ENCODE measurements around the gene FIS1.
"Not testable (repeated sequence)": the region's sequence is repeated elsewhere in the genome, so short reads cannot be mapped to it uniquely, and the experiment has no call there.

FIS1 gene

DNA sequence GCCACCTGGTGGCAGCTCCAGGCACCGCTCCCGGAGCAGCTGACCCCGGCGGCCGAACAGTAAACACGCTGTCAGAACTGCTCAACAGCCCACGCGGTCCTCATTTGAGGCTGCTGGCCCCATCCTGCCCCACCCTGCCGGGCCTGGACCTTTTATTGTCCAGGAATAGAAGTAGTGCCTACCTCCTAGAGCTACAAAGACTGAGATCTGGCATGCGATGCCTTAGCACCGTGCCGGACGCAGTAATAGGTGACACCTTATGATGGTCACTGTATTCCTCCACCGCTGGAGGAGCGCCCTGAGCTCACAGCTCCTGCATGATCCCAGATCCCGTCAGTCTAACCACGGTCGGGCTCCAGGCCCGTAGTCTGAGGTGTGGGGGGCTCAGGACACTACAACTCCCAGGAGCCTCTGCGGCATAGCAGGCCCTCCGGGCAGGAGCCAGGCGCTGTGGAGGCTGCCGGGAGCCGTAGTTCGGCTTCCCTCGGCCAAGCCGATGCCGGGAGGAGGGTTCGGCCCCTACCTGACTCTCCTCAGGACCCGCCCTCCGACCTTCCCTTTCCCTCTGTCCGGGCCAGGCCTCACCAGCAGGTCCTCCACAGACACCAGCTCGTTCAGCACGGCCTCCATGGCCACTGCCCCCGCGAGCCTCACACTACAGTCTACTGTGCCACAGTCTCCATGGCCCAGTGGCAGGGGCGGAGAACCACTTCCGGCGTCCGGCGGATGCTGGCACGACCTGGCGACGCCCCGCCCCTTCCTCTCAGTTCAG lies at the start of gene FIS1:
Gene FIS1, minus strand, starts transcription at position 707 of the 772 bp plus-strand sequence. Its CDS starts 77 bp downstream, at position 630.
- peak; percentile 51 for DNase-seq (ENCODE audit: low read depth)

DNA sequence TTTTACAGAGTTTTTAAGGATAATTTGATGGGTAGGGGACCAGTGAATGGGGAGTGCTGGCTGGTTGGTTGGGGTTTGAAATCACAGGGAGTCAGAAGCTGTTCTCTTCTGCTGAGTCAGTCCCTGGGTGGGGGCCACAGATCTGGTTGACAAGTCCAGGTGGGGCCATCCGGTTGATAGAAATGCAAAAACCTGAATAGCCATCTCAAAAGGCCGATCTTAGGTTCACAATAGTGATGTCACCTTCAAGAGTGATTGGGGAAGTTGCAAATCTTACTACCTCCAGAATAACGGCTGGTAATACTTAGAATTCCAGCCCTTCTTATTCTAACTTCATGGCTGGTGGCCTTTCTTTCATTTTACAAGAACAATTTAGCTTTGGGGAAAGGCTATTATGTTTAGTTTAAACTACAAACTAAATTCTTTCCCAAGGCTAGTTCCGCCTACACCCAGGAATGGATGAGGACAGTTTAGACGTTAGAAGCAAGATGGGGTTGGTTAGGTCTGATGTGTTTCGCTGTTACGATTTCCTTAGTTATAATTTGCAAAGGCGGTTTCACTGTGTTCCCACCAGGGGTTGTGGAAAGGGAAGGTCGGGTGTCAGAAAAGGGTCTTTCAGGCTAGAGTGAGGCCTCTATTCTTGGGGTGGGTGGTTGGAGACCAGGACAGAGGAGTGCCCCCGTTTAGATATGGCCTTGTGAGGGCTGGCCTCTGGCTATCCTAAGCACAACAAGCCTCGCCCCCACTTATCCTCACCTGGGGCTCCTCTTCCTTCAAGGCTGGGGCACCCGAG lies 49.4 kb upstream of the FIS1 start:
- DNase-seq (ENCODE audit: low read depth), result no peak

DNA sequence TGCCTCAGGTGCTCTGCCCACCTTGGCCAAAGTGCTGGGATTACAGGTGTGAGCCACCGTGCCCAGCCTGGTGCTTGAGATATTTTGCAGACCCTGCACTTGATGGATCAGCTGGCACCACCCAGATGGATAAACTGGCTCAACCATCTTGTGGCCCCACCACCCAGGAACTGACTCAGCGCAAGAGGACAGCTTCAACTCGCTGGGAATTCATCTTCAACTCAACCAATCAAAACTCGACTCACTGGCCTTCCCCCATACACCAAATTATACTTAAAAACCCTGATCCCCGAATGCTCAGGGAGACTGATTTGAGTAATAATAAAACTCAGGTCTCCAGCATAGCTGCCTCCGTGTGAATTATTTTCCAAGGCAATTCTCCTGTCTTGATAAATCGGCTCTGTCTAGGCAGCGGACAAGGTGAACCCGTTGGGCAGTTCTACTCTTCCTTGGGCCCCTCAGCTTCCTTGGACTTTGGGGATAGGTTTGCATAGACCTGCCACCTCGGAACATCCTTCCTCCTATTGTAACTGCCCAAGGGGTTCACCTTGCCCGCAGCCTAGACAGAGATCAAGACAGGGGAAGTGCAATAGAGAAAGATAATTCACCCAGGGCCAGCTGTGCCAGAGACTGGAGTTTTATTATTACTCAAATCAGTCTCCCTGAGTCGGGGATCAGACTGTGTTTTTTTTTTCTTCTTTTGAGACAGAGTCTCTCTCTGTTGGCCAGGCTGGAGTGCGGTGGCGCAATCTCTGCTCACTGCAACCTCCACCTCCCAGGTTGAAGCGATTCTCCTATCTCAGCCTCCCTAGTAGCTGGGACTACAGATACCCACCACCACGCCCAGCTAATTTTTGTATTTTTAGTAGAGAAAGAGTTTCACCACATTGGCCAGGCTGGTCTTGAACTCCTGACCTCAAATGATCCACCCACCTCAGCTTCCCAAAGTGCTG lies 48.5 kb upstream of the FIS1 start:
- not testable (repeated sequence) for DNase-seq (ENCODE audit: low read depth)

DNA sequence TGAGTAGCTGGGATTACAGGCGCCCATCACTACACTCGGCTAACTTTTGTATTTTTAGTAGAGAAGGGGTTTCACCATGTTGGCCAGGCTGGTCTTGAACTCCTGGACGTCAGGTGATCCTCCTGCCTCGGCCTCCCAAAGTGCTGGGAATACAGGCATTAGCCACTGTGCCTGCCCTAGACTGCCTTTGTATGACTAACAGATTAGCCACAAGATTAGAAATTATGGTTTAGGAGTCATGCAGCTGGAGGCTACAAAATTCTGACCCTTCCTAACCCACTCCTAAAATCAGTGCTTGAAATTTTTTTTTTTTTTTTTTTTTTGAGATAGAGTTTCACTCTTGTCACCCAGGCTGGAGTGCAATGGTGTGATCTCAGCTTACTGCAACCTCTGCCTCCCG lies 47.7 kb upstream of the FIS1 start:
- not testable (repeated sequence) for DNase-seq (ENCODE audit: low read depth)

DNA sequence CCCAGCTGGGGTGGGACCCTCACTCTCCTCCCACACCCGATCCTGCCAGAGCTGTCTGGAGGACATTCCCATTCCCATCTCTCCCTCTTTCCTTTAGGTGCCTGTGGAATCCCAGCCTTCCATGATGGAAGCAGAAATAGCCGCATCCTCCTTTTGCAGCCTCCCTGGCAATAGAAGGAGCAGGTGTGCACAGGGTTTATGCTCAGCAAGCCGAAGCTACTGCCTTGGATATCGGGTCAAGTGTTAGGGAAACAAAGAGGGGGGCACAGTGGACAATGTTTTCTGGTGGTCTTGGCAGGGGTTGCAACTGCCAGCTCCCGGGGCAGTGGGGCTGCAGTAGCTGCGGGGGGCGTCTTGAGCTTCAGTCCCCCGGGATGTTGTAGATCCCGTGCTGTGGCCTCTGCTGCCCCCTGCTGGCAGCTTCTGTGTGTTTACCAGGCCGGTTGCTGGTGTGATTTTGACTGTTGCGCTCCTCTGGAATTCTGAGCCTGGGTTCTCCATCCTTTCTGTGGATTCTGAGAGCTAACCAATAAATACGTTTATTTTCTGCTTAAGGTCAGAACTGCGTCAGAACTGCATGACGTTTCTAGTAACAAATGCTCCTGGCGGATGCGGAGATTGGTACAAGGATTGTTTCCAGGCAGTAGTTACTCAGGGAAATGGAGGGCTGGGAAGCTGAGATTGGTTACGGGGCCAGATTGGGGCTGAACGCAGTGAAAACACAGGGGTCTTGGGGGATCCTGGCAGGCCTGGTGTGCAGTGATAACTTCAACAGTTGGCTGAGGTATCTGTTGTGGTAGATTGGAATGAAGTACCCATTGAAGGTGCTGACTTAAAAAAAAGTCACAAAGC lies 45.5 kb upstream of the FIS1 start:
- not testable (repeated sequence) for DNase-seq (ENCODE audit: low read depth)

DNA sequence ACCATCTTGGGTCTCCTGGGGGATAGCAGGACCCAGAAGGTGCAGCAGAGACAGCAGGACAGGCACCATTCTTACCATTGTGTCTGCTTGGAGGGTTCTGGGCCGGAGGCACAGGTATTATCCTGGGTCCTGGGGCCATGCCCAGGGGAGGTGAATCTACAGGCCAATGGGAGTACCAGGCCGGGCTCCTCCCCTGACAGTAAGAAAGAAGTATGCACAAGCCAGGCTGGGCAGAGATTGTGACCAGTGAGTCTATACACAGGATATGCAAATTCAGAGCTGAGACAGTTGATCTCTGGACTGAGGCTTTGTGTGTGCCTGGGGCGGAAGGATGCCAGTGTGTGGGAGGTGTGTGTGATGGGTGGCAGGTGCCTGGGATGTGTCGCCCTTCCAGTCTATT lies 44.8 kb upstream of the FIS1 start:
- not testable (repeated sequence) for DNase-seq (ENCODE audit: low read depth)

DNA sequence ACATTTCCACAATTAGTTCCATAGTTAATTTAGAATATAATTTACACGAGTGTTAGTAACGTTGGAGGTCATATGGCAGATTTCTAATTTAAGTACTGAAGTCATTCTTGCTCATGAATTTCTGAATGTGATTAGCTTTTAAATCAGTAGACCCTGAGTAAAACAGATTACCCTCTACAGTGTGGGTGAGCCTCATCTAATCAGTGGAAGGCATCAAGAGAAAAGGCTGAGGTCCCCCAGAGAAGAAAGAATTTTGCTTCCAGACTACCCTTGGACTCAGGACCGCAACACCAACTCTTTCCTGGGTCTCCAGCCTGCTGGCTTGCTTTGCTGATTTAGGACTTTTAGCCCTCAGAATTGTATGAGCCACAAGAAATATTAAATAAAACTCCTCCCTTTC lies 43.6 kb upstream of the FIS1 start:
- no peak for DNase-seq (ENCODE audit: low read depth)

DNA sequence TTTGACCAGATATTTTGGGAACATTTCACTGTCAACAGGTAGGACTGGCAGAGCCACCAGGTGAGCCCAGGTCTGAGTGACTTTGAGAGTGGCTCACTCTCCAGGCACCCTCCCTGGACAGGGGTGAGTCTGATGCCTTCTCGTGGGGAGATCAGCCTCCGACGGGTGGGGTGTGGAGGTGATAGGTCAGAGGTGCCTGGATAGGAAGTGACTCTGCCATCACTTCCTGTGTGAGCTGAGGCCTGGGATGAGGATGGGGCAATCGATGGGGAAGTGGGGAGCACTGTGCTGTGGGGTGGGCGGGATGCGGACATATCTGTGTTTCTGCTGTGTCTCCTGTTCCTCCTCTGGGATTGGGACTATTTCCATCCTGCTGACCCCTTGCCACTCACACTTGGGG lies 42.2 kb upstream of the FIS1 start:
- DNase-seq (ENCODE audit: low read depth), result no peak

DNA sequence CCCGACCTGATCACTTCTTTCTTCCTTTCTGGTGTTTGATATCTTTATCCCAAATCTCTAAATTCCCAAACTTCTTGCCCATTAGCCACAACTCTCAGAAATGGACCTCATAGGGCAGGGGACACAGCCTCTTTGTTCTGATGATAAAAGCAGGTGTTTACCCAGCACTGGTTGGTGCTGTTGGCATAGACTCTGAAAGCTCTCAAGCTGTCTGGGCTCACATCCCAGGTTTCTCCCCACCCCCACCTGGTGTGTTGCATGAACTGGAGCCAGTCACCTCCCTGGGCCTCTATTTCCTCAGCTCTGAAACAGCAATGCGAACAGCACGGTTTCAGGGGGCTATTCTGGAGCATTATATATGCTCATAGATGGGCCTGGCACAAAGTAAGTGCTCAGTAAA lies 41.0 kb upstream of the FIS1 start:
- not testable (repeated sequence) for DNase-seq (ENCODE audit: low read depth)

DNA sequence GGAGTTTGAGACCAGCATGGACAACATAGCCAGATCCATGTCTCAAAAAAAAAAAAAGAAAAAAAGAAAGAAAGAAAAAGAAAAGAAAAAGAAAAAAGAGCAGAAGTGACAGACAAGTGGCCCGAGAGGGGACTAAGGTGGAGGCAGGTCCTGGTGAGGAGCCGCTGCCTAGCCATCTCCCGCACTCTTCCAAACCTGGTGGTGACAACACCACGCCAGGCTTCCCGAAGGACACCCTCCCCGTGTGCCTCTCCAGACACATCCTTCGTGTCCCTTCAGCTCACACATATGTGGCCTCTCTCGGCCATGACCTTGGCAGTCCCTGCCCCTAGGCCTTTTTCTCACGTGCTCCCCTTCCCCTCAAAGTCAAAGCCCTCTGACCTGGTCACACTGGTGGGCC lies 40.3 kb upstream of the FIS1 start:
- DNase-seq (ENCODE audit: low read depth), result no peak

DNA sequence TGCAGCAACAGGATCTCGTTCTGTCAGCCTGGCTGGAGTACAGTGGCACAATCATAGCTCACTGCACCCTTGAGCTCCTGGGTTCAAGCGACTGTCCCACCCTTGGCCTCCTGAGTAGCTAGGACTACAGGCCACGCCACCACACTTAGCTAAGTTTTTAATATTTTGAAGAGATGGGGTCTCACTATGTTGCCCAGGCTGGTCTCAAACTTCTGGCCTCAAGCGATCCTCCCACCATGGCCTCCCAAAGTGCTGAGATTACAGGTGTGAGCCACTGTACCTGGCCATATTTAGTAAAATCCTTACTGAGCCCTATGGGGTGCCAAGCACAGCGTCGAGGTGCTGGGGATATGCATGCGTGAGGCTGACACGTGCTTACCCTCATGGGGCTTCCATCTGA lies 36.0 kb upstream of the FIS1 start:
- not testable (repeated sequence) for DNase-seq (ENCODE audit: low read depth)

DNA sequence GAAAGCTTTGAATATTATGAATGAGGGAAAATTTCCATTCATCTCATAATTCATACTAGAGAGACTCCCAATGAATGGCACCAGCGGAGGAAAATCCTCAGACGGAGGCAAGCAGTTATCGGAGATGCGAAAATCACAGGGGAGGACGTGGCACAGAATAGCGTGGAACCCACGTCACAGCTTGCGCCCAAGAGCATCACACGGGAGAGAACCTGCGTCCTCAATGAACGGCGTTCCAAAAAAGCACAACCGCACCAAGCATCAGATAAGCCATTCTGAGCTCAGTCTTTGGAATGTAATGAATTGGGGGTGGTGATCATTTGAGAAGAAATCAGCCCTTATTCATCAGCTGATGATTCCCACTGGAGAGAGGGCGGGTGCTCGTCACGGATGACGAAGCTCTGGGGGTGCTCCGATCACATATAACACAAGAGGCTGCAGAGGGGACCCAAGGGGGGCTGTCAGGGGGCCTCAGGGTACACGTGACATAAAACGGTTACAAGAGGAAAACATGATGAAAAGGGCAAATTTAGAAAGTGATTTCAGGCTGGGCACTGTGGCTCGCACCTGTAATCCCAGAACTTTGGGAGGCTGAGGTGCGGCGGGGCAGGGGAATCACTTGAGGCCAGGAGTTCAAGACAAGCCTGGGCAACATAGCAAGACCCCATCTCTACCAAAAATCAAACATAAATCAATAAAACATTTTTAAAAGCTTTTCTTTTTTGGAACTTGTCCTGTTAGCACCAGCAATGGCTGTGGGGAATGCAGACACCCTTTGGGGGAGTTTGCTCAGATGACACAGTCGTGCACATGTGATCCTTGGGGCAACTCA lies 33.8 kb upstream of the FIS1 start:
- no peak for DNase-seq (ENCODE audit: low read depth)

DNA sequence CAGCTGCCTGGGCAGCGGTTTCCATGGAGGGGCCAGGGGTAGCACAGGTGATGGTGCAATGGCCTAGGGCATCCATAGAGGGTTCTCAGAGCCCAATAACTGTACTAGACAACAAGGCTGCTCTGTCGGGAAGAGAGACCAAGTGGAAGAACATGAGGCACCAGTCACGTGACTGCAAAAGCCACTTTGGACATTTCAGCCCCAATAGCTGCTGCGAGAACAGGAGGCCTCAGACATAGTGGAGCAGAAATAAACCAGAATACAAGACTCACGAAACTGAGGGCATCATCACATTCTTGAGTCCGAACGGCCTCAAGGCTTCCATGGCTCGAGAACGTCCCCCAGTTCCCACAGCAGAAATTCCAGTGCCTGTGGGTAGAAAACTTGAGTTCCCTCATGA lies 32.3 kb upstream of the FIS1 start:
- DNase-seq (ENCODE audit: low read depth), result no peak

DNA sequence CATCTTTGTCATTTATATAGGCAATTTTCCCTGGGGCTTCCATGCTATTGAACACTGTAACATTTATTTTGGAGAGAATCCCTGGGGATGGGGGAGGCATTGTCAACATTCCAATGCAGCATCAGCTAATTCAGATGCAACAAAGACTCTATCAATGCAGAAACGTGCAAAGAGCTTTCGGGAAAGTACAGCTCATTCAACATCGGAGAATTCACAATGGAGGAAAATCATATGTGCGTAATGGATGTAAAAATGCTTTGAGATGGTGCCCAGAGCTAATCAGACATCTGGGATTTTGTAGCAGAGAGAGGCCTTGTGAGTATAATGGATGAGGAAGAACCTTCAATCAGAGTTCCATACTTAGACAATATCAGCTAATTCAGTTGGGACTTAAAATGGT lies 28.3 kb upstream of the FIS1 start:
- DNase-seq (ENCODE audit: low read depth), result no peak

DNA sequence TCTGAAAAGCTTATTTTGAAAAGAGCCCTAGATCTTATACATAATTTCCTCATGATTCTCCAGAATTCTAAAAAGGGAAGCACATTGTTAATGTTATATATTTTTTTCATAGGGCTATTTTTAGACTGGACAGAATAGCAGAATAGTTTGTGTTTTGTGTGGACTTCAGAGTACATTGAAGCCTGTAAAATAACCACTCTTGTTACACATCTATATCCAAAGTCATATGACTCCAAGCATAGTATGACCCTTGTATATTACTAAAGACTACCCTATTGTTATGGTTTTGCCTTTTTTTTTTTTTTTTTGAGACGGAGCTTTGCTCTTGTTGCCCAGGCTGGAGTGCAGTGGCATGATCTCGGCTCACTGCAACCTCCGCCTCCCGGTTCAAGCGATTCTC lies 26.1 kb upstream of the FIS1 start:
- no peak for DNase-seq (ENCODE audit: low read depth)

DNA sequence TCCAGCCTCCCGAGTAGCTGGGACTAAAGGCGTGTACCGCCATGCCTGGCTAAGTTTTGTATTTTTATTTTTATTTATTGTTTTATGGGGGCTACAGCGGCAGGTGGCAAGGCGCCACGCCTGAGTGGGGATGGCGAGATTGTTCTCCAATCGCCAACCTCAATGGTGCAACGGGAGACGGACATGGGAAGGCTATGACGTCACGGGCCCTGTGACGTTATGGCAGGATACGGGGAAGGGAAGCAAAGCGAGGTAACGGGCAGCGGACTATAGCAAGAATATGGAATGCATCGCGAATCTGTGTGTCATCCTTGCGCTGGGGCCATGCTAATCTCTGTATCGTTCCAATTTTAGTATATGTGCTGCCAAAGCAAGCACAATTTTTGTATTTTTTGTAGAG lies 24.8 kb upstream of the FIS1 start:
- no peak for DNase-seq (ENCODE audit: low read depth)

DNA sequence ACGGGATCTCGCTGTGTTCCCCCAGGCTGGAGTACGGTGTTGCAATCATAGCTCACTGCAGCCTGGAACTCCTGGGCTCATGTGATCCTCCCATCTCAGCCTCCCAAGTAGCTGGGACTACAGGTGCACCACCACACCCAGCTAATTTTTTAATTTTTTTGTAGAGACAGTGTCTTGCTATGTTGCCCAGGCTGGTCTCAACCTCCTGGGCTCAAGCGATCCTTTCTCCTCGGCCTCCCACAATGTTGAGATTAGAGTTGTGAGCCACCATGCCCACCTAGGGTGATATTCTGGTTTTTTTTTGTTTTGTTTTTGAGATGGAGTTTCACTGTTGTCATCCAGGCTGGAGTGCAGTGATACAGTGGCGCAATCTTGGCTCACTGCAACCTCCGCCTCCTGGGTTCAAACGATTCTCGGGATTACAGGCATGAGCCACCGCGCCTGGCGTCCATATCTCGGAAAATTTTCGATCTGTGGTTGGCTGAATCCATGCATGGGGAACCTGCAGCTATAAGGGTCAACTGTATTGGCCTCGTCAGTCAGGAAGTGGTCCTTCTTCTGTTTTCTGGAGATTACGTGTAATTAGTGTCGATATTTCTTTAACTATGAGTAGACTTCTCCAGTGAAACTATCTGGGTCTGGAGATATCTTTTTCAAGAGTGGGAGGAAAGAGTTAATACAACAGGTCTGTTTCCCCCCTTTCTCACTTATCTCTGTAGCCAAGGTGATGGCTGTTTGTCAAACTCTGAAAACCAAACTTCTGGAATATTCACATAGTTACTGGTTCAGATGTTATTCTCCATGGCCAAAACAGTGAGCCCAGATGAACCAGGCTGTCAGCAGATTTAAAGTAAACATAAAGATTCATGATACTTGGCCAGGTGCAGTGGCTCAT lies 21.0 kb upstream of the FIS1 start:
- no peak for DNase-seq (ENCODE audit: low read depth)

DNA sequence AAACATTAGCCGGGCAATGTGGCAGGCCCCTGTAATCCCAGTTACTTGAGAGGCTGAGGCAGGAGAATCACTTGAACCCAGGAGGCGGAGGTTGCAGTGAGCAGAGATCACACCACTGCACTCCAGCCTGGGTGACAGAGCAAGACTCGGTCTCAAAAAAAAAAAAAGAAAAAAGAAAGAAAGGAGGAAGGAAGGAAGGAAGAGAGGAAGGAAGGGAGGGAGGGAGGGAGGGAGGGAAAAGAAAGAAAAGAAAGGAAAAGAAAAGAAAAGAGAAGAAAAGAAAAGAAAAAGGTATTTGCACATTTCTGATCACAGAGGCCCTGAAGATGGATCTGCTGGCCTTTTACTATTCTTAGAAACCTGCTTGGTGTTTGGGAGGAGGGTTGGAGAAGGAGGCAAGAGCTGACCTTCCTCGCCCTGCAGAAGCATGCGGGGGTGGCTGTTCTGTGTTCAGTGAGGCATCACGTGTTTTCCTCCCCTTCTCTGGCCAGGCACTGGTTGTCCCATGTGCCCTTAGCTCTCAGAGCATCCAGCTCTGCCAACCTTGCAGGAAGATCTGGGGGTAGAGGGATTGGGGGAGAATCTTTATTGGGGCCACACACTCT lies 19.3 kb upstream of the FIS1 start:
- not testable (repeated sequence) for DNase-seq (ENCODE audit: low read depth)

DNA sequence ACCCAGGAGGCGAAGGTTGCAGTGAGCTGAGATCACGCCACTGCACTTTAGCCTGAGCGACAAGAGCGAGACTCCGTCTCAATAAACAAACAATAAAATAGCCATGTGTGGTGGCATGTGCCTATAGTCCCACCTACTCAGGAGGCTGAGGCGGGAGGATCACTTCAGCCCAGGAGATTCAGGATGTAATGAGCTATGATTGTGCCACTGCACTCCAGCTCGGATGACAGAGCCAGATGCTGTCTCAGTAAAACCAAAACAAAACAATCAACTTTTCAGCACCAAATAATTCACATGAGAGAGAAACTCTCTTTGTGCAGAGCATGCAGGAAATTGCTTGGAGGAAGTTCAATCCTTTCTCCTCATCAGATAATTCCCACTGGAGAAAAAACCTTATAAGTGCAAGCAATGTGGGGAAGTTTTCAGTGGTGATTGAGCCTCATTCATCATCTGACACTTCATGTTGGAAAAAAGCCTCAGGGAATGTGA lies 13.4 kb upstream of the FIS1 start:
- peak; percentile 73 for DNase-seq (ENCODE audit: low read depth)

Data from GM04503 (cell line).